ENCODE results near the gene PHEX.

GRCh38 chrX:22122510-22122909 lies 90.4 kb downstream of the PHEX start:
- no peak for TF ChIP-seq RARB (CRISPR knock-in tag; IDR thresholded peaks at IDR 0.05)
- no peak for TF ChIP-seq PATZ1 (CRISPR knock-in tag; IDR thresholded peaks at IDR 0.05; ENCODE audit: borderline replicate concordance)
- TF ChIP-seq ESRRG (CRISPR knock-in tag; IDR thresholded peaks at IDR 0.05), result no peak
- TF ChIP-seq TOX (CRISPR knock-in tag; IDR thresholded peaks at IDR 0.05; ENCODE audit: borderline replicate concordance), result no peak
- no peak for TF ChIP-seq ZC3H10 (CRISPR knock-in tag; IDR thresholded peaks at IDR 0.05)
- no peak for TF ChIP-seq CSRNP3 (CRISPR knock-in tag; IDR thresholded peaks at IDR 0.05)
- TF ChIP-seq BACH2 (CRISPR knock-in tag; IDR thresholded peaks at IDR 0.05; ENCODE audit: borderline replicate concordance), result no peak
- TF ChIP-seq TCF4 (CRISPR knock-in tag; IDR thresholded peaks at IDR 0.05; ENCODE audit: borderline replicate concordance), result no peak
- TF ChIP-seq CREB5 (CRISPR knock-in tag; IDR thresholded peaks at IDR 0.05; ENCODE audit: low read depth), result no peak
- no peak for TF ChIP-seq ZNF70 (CRISPR knock-in tag; IDR thresholded peaks at IDR 0.05)
- TF ChIP-seq ISL1 (CRISPR knock-in tag; IDR thresholded peaks at IDR 0.05), result no peak
- no peak for TF ChIP-seq POU6F1 (CRISPR knock-in tag; IDR thresholded peaks at IDR 0.05; ENCODE audit: borderline replicate concordance, low read depth)
